GM18511 (cell line): Measurements from ENCODE around the gene GAR1.
"Not testable (repeated sequence)": the region's sequence is repeated elsewhere in the genome, so short reads cannot be mapped to it uniquely, and the experiment has no call there.

Source experiments
- ATAC-seq: cut with Tn5 transposase; IDR thresholded peaks from one replicate; pipeline ENCODE4 v1.9.1; 2021; ENCODE audit warnings: mild to moderate bottlenecking, moderate library complexity; ENCODE audit not compliant: unreplicated experiment

Gene GAR1

DNA sequence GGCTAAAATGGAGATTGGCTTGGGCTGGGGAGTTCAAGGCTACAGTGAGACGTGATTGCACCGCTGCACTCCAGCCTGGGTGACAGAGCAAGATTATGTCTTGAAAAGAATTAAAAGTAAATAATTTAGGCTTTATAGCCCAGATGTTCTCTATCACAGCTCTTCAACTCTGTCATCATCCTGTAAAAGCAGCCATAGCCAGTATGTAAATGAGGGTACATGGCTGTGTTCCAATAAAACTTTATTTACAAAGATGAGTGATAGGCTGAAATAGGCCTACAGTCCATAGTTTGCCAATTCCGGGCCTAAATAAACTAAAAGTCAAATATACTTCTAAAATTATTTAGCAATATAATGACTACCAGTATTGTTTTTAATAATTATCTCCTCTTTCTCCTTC, 21.4 kb downstream of the GAR1 start:
- no peak for ATAC-seq

DNA sequence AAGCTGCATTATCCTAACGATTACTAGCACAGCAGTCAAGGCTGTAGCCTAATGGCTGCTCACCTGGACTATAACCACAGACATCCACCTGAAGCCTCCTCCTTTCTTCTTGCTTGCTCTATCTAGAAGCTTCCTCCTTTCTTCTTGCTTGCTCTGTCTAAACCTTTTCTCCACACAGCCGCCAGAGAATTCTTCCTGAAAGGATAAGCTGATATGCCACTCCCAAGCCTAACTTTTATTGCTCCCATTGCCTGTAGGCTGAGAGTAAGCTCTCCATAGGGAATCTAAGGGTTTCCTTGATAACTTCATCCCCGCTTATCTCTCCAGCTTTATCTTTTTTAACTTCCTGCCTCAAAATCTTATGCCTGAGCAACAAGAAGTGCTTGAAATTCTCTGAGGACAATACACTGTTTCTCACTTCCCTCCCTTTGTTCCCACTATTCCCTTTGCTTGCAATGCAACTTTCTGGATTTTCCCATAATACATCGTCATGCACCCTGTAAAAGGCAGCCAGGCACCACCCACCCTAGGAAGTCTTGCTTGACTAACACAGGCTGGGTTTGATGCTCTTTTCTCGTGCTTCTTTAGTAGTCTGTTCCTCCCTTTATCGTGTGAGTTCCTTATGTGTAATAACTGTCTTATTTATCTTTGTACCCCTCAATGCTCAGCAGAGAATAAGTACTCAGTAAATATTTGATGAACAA, 31.0 kb downstream of the GAR1 start:
- ATAC-seq: no peak

DNA sequence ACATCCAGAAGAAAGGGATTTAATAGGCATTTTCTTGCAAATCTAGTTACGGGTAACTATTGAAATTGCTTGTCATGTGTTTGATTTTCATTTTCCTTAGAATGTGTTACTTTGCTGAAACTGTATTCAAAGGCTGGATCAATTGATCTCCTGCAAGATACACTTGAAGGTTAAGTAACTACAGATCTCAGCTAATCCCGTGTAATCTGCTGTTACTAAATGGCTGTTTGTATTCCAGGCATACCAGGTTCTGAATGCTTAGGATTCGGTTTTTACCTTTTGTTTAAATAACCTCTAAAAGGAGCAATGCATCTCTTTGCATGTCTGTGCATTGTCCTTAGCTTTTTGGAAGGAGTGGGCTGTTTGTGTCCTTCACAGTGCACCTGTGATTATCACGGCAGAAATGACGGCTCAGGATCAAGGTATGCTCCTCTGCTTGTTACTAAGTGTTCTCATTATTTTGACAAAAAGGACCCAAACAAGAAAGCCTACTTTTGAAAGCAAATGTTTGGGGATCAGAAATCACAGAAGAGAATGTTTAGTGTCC, 32.4 kb downstream of the GAR1 start, which contains the start of gene LRIT3:
TSS of gene LRIT3 (plus strand) at position 212 of the 547 bp plus-strand sequence. CDS start at position 307, 95 bp downstream.
- ATAC-seq: no peak

DNA sequence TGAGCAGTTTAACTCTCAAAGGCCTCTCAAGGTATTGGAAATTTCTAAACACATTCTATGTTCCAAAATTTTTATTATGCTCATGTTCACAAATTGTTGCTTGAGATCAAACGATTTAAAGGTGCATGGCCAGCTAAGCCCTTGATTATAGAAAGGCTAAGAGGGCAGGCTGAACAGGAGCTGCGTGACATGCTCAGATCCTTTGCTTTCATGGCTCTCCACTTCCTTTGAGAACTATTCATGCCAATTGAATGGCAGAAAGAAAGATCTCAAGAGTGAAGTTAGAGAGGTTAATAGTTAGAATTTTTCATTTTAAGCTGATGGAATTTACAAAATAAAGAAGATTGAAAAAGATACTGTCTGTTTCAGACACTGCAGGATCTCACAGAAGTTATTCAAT, 32.9 kb downstream of the GAR1 start:
- ATAC-seq: no peak

DNA sequence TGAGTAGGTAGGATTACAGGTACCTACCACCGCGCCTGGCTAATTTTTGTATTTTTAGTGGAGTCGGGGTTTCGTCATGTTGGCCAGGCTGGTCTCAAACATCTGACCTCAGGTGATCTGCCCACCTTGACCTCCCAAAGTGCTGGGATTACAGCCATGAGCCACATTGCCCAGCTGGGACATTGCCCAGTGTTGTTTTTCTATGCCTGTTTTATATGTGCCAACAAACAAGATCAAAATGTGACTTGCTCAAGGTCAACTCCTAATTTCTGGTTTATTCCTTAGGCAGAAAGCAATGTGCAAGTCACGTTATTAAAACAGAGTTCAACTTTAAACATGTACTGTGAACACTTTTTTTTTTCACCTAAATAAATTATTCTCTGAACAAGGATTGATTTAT, 35.0 kb downstream of the GAR1 start:
- ATAC-seq: no peak

DNA sequence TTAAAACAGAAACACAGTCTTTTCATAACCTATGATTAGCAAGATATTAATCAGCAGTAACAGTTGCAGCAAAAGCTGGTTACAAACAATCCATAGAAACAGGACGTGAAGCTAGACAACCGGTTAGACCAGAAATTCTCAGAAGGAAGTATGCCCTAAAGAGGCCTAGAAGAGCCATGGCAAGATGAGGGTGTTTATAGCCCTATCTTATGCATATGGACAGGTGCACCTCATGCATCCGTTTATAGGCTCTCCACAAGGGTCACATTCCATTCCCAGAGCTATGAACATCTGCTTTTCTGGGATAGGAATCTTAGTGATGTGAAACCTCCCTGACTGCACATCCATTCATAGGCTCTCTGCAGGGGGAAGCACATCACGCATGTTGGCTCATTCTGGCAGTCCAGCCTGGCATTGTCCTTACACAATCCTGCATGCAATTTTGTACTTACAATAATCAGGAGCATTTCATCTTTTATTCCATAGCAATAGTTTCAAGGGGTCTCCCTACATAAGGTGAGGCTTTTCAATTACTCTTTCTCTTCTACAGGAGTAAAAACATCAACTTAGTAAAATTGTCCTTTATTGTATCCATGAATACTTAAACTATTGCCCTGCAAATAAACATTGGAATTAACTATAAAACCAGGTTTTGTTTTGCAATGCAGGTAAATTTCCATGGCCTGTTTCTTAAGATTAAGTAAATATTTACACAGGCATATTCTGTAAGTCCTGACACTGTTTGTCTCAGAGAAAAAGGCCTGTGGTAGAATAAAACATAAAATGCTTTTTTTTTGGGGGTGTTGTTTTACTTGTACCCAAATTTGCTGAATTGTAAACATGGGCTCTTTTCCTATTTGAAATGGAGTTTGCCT, 44.1 kb downstream of the GAR1 start:
- not testable (repeated sequence) for ATAC-seq

DNA sequence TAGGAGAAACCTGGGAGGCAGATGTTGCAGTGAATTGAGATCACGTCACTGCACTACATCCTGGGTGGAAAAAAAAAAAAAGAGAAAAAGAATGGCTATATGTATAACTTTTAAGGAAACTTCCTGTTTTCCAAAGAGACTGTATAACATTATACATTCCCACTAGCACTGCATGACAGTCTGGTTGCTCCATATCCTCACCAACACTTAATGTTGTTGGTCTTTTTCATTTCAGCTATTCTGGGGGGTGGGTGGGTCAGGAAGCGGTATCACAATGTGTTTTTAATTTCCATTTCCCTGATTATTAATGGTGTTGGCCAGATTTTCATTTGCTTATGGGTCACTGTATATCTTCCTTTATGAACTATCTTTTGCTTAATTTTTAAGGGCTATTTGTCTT, 45.7 kb downstream of the GAR1 start:
- ATAC-seq: no peak

DNA sequence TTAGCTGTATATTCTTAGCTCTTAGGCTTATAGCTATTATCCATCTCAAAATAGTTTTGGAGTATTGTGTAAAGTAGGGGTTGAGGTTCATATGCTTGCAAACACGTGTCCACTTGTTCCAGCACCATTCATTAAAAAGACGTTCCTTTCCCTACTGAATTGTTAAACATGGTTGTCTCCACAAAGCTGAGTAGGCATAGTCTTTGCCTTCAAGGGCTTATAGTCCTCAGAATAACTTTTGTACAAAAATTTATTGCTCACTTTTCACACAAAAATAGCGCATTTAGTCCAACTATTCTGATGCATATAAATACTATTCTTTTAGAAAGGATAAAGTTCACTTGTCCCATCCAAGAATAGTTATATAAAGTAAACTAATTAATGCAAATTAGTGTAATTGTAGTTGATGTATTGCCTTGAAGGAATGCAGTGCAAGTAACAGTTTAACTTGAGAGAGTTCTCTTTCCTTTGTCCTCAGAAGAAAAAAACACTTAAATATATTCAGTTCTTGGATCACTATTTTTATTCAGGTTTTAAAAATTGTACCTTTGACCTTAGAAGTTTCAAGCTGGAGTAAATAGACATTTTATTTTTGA, 46.5 kb downstream of the GAR1 start:
- no peak for ATAC-seq

DNA sequence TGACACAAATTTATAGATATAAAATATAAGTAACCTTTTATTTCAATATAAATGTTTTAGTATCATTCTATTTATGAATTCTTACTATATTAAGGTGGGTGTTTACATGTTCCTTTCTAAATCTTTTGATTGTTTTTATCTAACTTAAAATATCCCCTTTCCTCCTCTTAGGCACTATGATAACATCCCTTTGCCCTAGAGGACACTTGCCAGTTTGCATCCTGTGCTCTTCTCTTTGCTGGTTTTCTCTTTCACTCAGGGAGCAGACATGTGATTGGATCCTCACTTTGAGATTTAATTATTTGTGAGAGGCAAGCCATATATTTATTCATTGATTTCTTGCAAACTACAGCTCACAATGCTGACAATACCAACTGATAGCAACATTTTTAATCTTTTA, 48.6 kb downstream of the GAR1 start:
- no peak for ATAC-seq

DNA sequence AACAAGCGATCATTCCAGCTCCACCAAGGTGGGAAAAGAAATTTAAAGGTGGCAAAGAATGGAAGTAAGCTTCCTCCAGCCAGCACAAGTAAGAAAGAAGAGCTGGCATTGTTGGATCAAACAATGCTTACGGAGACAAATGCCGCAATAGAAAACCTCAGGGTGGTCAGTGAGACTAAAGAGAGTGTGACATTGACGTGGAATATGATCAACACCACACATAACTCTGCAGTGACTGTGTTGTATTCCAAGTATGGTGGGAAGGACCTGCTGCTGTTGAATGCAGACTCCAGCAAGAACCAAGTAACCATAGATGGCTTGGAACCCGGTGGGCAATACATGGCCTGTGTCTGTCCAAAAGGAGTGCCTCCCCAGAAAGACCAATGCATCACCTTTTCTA, 54.5 kb downstream of the GAR1 start:
- ATAC-seq: no peak

DNA sequence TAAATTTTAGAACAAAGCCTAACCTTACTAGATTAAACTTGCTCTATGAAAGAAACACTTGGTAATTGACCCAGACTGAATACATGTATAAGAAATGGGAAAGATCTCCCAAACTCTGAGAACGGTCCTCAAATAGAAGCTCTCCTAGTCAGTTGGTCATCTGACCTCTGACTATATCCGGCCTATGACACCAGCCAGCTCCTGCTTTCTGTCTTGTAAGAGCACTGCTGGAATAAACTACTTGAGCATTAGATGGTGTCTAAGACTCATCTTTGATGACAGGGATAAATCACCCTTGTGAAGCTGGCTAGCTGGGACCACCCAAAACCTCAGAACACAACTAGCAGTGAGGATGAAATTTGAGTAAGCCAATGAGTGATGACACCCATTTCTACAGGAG, 56.5 kb downstream of the GAR1 start:
- no peak for ATAC-seq

DNA sequence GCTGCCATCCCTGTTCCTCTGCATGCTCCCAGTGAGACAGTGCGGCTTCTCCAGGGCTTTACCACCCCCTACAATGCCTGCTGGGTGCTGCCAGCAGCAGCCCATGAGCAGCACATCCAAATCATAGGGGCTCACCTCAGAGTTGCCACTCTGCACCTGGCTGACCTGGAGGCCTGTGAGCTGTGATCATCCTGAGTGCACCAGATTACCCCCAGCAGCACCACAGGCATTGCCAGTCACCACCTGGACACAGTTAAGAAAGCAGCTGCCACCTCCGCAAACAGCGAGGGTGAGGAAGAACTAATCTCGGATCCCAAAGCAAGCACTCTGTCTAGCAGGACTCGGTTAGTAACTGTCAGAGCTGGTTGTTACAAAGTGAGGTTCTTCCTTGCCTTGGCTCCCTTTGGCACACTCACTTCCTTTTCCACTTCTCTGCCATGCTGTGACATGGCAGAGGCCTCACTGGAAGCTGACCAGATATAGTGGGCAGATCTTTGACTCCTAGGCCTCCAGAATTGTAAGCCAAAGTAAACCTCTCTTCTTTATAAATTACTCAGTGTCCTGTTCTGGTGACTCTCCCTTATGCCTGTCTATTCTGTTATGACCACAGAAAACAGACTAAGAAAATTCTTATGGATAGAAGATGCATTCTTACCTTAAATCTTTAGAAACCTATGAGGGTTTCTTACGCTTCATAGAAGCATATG, 57.5 kb downstream of the GAR1 start:
- no peak for ATAC-seq

DNA sequence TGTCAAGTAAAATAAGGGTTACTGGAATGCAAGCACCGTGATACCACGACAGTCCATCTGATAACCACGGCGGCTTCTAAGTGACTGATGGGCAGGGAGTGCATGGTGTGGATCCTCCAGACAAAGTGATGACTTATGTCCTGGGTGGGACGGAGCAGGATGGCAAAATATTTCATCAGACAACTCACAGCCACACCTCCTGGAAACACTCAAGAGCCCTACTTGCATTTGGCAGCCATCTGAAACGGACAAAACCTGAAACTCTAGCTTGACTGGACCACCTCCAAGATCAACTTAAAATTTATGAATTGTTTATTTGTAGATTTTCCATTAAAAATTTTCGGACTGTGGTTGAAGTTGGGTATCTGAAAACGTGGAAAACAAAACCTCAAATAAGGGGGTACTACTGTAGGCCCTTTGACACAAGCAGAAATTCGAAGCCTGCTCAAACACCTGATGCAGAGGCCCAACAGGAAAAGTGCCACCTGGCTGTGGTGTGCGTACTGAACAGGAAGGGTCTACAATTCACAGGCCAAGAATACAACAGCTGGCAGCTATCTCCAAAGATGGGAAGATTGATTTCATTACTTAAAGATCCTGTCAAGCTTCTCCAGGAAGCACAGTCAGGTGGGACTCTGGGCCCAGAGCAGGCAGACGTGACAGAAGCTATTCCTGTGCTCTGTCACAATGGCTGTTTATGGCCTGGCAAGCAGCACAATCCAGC, 58.4 kb downstream of the GAR1 start:
- ATAC-seq: no peak
